ENCODE measurements around the gene RPGRIP1. TPM values are rescaled to one million over a fixed set of nuclear protein-coding genes. Genes with fewer than 3 reads are reported as not detected.

The RPGRIP1 gene
- total RNA-seq, 2 donors from 2014 or later: 0.09 to 6.8 TPM

DNA sequence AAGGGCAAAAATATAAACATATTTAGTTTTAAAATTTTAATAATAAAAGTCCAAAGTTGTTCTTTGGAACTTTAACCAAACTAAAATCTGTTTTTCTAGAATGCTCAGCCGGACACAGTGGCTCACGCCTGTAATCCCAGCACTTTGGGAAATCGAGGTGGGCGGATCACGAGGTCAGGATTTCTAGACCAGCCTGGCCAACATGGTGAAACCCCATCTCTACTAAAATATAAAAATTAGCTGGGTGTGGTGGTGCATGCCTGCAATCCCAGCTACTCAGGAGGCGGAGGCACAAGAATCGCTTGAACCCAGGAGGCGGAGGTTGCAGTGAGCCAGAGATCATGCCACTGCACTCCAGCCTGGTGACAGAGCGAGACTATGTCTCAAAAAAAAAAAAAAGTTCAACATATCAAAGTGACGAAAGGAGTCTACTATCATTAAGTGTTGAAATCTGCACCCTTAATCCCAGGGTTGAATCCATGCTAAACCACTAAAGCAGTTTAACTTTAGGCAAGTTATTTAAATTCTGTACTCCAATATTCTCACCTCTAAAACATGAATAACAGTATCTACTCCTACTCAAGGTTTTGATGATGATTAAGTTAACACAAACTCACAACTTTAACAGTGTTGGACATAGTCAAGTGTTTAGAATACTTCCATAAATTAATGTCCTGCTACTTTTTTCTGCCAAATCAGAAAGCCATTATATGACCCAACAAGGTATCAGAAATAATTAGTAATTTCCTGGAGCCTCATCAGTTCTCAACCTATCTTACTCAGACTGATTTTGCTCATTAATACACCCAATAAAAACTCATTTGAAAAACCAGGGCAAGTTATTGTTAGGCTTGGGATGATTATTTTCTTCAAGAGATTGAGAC, 21.6 kb upstream of the RPGRIP1 start:
- no peaks in the 10 kb centered on the region for H3K27me3 ChIP-seq (replicated peaks; ENCODE audit: insufficient read depth)
- H3K36me3 ChIP-seq: peaks cover 0 to 5% of the 10 kb centered on the region in 2 donors
- H3K4me1 ChIP-seq (replicated peaks): peaks cover 6% of the 10 kb centered on the region
- 88% methylated on average over 10 of the region's 10 CpGs for WGBS
- no peak overlapping the region for H3K27ac ChIP-seq
- no peak overlapping the region for H3K4me3 ChIP-seq
- no peaks in the 10 kb centered on the region for H3K9me3 ChIP-seq
- DNase-seq (ENCODE audit: low spot score): no peak
- intact Hi-C loops (cut with DNase I): no loop called here
- TF ChIP-seq, protein P1, sequence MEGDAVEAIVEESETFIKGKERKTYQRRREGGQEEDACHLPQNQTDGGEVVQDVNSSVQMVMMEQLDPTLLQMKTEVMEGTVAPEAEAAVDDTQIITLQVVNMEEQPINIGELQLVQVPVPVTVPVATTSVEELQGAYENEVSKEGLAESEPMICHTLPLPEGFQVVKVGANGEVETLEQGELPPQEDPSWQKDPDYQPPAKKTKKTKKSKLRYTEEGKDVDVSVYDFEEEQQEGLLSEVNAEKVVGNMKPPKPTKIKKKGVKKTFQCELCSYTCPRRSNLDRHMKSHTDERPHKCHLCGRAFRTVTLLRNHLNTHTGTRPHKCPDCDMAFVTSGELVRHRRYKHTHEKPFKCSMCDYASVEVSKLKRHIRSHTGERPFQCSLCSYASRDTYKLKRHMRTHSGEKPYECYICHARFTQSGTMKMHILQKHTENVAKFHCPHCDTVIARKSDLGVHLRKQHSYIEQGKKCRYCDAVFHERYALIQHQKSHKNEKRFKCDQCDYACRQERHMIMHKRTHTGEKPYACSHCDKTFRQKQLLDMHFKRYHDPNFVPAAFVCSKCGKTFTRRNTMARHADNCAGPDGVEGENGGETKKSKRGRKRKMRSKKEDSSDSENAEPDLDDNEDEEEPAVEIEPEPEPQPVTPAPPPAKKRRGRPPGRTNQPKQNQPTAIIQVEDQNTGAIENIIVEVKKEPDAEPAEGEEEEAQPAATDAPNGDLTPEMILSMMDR (IDR thresholded peaks at IDR 0.05): no peak
- TF ChIP-seq POLR2A (IDR thresholded peaks at IDR 0.05): no peak
- no peak for TF ChIP-seq POLR2AphosphoS5 (IDR thresholded peaks at IDR 0.05)

DNA sequence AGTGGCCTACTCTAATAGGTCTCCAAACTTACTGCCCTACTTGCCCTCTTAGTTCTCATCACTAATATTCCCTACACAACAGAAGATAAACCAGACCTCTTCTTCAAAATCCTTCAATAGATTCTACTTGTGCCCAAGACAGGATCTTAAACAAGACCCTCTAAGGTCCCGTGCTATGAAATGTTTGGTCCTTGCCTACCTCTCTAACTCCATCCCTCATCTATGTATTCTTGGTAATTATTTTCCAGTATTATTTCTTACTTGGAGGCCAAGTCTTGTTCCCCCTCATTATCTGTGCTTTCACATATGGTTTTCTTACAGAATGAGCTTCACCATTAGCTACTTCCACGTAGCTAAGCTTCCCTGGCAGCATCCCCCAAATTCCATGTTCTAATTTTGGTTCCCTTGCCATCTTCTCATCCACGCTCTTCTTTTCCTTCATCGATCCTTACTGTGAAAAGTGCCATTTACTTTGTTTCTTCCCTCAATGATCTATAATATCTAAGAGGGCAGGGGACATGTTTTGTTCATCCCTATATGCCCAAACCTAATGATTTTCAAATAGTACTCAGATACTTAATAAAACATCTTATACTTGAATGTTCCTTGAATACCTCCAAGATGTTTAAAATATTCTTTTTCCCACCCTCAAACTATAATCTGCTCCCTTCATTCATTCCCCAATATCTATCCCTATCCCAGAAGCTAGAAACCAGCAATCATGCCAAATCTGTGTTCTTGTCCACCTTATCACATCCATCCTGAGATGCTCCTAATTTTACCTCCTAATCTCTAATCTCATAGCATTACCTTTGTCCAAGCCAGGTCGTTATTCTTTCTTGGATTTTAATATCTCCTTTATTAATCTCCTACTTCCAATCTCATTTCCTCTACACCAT, 20.7 kb upstream of the RPGRIP1 start:
- Histone ChIP-seq H3K36me3 (peaks cover 0 to 5% of the 10 kb centered on the region in 2 donors), H3K4me3 (no peak overlapping the region), H3K27ac (no peak overlapping the region), H3K27me3 (replicated peaks; ENCODE audit: insufficient read depth) (no peaks in the 10 kb centered on the region), H3K9me3 (no peaks in the 10 kb centered on the region), H3K4me1 (replicated peaks) (peaks cover 6% of the 10 kb centered on the region)
- intact Hi-C loops (cut with DNase I): no loop called here
- TF ChIP-seq POLR2AphosphoS5 (IDR thresholded peaks at IDR 0.05) (no peak), POLR2A (IDR thresholded peaks at IDR 0.05) (no peak)
- TF ChIP-seq, protein P1 (IDR thresholded peaks at IDR 0.05): no peak
- DNase-seq (ENCODE audit: low spot score): no peak
- WGBS: 85% methylated on average over 5 of the region's 5 CpGs

DNA sequence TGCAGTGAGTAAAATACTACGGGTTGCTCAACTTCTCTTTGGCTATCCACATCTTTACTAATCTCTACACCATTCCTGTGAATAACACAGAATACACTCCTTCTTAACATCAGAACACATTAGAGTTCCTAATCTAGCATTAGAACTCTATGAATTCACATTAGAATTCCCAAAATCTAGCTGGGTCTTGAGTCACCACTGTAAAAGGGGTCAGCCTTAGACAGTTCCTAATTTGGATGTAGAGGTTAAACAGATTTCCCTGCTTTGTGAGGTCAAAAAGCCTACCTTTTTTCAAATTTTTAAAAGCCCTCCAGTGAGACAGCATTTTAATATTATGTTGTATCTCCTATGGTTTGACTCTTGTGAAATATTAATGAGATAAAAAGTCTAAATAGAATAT, 18.1 kb upstream of the RPGRIP1 start:
- H3K9me3 ChIP-seq: no peaks in the 10 kb centered on the region
- TF ChIP-seq POLR2A (IDR thresholded peaks at IDR 0.05): no peak
- TF ChIP-seq, protein P1 (IDR thresholded peaks at IDR 0.05): no peak
- TF ChIP-seq POLR2AphosphoS5 (IDR thresholded peaks at IDR 0.05): no peak
- no peak for DNase-seq (ENCODE audit: low spot score)
- H3K36me3 ChIP-seq: no peaks in the 10 kb centered on the region
- no peak overlapping the region for H3K27ac ChIP-seq
- WGBS: 58% methylated on average over 1 of the region's 1 CpG
- H3K4me3 ChIP-seq: no peak overlapping the region
- H3K27me3 ChIP-seq (replicated peaks; ENCODE audit: insufficient read depth): no peaks in the 10 kb centered on the region
- peaks cover 5% of the 10 kb centered on the region for H3K4me1 ChIP-seq (replicated peaks)
- intact Hi-C loops (cut with DNase I): no loop called here

DNA sequence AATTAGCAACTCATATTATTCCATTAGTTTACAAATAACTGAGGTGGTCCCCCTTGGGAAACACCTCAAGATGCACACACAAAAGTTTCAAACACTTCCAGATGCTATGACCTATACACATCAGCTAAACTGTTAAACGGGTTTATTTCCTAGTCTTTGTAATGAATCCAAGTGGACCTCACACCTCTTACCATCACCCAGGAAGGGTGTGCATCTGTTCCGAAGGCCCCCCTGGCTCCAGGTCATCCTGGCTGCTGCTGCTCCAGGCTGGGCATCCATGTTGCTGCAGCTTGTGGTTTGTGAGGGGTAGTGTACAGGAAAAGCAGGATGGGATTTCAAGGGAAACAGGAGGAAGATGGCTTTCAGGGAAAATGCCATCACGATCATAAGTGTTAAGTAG, 17.5 kb upstream of the RPGRIP1 start:
- TF ChIP-seq POLR2AphosphoS5 (IDR thresholded peaks at IDR 0.05): no peak
- TF ChIP-seq POLR2A (IDR thresholded peaks at IDR 0.05): no peak
- TF ChIP-seq, protein P1 (IDR thresholded peaks at IDR 0.05): no peak
- no peaks in the 10 kb centered on the region for H3K9me3 ChIP-seq
- no peaks in the 10 kb centered on the region for H3K36me3 ChIP-seq
- H3K27me3 ChIP-seq (replicated peaks; ENCODE audit: insufficient read depth): no peaks in the 10 kb centered on the region
- peaks cover 3% of the 10 kb centered on the region for H3K4me1 ChIP-seq (replicated peaks)
- intact Hi-C loops (cut with DNase I): no loop called here
- WGBS: 50% methylated on average over 3 of the region's 3 CpGs
- H3K4me3 ChIP-seq: no peak overlapping the region
- no peak overlapping the region for H3K27ac ChIP-seq
- no peak for DNase-seq (ENCODE audit: low spot score)

All from prostate gland (tissue), 2 donors.